ENCODE results near the gene VOPP1.

VOPP1 gene

GRCh38 chr7:55470261-55470660 is 102.0 kb downstream of the VOPP1 start:
- DNase-seq (ENCODE audit: extremely low read depth, low read depth) = no peak
- TF ChIP-seq CTCF (IDR thresholded peaks at IDR 0.05; ENCODE audit: low read depth, low read length) = no peak

- DNase-seq (ENCODE audit: extremely low read depth, low read depth) = no peak
- no peak for TF ChIP-seq CTCF (IDR thresholded peaks at IDR 0.05; ENCODE audit: low read depth, low read length)
These were observed 102.6 kb downstream of the VOPP1 start for GRCh38 chr7:55469721-55470120.

GRCh38 chr7:55469271-55469681 is 103.0 kb downstream of the VOPP1 start:
- no peak for TF ChIP-seq CTCF (IDR thresholded peaks at IDR 0.05; ENCODE audit: low read depth, low read length)
- DNase-seq (ENCODE audit: extremely low read depth, low read depth) = no peak

GRCh38 chr7:55468495-55468894 is 103.8 kb downstream of the VOPP1 start:
- no peak for TF ChIP-seq CTCF (IDR thresholded peaks at IDR 0.05; ENCODE audit: low read depth, low read length)
- no peak for DNase-seq (ENCODE audit: extremely low read depth, low read depth)

- no peak for TF ChIP-seq CTCF (IDR thresholded peaks at IDR 0.05; ENCODE audit: low read depth, low read length)
- no peak for DNase-seq (ENCODE audit: extremely low read depth, low read depth)
These were observed 105.2 kb downstream of the VOPP1 start for GRCh38 chr7:55467047-55467593.

- TF ChIP-seq CTCF (IDR thresholded peaks at IDR 0.05; ENCODE audit: low read depth, low read length) = no peak
- no peak for DNase-seq (ENCODE audit: extremely low read depth, low read depth)
These were observed 106.6 kb downstream of the VOPP1 start for GRCh38 chr7:55465691-55466090.

GRCh38 chr7:55464422-55464821 is 107.9 kb downstream of the VOPP1 start:
- no peak for DNase-seq (ENCODE audit: extremely low read depth, low read depth)
- no peak for TF ChIP-seq CTCF (IDR thresholded peaks at IDR 0.05; ENCODE audit: low read depth, low read length)

All from AG09319 (cell line).